DMS153 treated with DMSO at 0.1 percent for 48 hours (cell line): ENCODE results near the gene DNMT3A.

Experiments used
- DNase-seq: peaks from one replicate; lab custom pipeline; 2025; ENCODE audit not compliant: unreplicated experiment; lab: John Stamatoyannopoulos, UW

DNMT3A gene

DNA sequence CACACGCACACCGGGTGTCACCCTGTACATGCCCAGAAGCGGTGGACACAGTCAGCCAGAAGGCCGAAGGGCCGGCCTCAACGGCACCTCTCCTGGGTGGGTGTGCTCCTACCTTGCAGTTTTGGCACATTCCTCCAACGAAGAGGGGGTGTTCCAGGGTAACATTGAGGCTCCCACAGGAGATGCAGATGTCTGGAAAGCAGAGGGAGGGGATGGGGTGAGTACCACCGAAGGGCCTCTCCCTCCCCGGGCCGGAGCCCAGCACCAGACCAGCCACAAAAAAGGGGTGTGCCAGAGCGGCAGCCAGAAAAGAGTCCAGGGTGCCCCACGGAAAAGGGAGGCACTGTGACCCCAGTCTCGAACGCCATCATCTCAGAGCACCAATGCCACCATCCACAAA lies 96.6 kb downstream of the DNMT3A start:
- DNase-seq: no peak

DNA sequence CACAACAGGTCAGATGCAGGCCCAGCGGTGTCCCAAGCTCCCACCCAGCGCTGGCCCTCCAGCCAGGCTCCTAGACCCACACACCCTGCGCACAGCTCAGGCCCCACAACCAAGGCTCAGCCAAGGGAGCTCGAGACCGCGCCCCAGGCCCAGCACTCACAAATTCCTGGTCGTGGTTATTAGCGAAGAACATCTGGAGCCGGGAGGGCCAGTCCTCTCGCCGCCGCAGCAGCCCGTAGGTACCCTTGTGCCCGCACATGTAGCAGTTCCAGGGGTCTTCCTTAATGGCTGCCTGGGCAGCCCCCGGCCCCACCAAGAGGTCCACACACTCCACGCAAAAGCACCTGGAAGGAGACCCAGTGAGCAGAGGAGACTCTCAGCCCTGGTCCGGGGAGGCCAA lies 97.7 kb downstream of the DNMT3A start:
- no peak for DNase-seq

DNA sequence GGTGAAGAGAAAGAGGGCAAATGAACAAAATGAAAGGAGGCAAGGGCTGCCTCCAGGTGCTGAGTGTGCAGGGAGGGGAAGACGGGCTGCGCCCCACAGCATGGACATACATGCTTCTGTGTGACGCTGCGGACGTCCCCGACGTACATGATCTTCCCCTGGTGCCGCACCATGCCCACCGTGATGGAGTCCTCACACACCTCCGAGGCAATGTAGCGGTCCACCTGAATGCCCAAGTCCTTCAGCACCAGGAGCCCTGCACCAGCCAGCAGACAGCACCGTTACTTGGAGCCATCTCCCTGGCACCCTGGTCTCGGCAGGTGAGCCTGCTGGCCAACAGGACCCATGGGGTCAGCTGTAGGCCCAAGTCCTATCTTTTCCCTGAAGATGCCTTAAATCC lies 100.3 kb downstream of the DNMT3A start:
- DNase-seq: no peak

DNA sequence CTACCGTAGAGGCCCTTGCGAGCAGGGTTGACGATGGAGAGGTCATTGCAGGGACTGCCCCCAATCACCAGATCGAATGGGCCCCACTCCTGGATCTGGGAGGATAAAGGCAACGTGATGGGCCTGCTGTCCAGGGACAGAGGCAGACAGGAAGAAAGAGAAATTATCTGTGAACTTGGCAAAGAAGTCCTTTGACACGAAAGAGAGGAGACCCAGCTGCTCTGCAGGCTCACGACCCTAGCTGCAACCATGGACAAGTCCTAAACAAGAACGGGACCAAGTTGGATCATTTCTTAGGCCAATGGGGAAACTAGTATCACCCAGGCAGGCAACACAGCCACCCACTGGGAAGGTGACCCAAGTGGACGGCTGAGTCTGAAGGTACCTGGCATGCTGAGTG lies 101.1 kb downstream of the DNMT3A start:
- no peak for DNase-seq

DNA sequence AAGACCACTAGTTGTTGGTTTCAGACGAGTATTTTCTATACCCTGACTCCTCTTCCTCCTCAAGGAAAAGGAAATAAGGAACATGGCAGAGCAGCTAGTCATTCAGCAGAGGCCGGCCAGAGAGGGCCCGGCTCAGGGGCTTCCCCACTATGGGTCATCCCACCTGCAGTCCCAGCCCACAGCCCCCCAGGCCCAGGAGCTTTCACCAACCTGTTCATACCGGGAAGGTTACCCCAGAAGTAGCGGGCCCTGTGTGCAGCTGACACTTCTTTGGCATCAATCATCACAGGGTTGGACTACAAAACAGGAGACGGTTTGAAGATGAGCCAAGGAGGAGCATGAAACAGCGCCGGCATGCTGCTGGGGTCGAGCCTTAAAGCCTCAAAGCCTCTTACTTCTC lies 102.8 kb downstream of the DNMT3A start:
- no peak for DNase-seq

DNA sequence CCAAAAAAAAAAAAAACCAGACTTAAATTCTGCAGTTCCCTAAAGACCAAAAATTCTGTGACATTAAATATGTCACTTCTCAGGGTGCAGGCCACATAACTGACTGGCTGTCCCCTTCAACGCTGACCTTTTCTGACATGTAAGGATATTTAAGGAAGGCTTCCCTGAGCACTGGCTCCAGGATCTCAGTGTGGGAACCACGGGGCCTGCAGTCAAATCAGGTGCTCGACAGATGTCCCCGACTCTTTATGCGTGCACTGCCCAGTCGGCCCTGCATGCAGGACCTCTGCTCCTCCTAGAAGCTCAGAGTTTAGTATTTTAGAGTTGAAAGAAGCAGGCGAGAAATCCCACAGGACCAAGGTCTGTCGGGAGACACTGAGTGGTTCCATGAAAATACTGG lies 104.0 kb downstream of the DNMT3A start:
- DNase-seq: no peak

DNA sequence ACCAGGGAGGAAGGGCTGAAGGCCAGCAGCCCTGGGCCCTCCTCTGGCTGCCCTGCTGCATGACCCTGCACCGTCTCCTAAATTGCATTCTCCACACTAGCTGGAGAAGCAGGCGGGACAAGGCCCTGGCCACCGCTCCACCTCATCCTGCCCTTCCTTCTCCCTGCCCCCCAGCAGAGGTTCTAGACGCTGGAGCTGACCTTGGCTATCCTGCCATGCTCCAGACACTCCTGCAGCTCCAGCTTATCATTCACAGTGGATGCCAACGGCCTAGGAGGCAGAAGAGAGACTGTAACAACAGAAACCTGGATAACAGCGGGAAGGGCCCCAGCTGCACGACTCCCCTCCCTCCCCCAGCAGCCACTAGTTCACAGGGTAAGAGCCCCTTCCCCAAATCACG lies 105.0 kb downstream of the DNMT3A start:
- no peak for DNase-seq

DNA sequence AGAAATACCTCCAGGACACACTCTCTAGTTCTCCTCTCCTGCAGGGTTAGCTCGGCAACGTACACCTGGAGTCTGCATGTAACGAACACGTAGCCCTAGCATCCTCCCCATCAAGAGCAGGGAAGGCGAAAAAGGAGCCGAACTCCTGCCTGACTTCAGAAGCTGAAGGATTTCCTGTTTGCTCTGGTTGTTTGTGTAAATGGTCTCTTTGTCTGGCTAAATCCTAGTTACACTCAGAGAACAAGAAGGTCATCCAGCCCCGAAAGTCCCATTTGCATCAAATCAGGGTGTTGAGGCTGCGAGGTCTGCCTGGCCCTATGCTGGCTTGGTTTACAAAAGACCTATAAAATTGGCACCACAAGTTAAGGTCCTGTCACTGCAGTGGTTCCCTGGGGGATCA lies 107.0 kb downstream of the DNMT3A start:
- peak; percentile 55 for DNase-seq

DNA sequence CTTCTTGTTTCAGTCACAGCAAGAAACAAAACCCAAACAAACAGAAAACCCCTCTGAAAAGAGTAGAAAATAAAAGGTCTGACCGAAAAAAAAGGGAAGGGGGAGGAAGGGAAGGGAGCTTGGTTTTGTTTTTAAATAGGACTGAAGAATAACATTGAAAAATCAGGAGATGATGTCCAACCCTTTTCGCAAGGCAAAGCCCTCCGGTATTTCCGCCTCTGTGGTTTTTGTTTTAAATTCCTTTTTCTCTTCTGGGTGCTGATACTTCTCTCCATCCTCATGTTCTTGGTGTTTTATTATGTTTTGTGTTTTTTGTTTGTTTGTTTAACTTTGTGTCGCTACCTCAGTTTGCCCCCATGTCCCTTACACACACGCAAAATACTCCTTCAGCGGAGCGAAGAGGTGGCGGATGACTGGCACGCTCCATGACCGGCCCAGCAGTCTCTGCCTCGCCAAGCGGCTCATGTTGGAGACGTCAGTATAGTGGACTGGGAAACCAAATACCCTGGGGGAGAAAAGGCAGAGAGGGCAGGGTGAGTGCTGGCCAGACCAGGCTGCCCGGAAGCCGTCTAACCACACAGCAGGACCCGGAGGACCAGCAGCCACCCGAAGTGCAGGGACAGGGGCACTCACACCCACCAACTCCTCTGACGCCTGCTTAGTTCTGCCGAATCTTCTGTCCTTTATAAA lies 107.7 kb downstream of the DNMT3A start:
- no peak for DNase-seq

DNA sequence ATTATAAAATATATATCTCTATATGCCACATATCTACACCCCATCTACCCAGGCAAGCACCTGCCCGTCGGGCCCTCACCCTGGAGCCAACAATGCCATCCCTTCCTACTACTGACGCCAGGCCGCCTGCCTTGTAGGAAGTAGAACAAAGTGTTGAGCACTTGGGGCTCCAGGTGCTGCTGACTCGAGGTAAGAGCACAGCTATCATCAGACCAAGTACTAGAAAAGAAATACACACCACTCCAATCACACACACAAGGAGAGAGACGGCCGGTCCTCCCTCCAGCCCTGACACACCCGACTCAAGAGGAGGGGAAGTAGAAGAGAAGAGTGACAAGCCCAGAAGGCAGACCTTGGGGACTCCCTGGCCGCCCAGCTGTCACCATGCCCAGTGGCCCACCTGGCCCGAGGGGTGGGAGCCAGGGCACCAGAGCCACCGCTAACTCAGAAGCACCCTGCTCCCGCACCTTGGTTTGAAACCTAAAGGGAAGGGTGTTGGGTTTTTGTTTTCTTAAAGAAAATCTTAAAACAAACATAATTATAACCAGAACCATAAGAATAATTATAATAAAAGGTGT lies 109.4 kb downstream of the DNMT3A start:
- DNase-seq: no peak

DNA sequence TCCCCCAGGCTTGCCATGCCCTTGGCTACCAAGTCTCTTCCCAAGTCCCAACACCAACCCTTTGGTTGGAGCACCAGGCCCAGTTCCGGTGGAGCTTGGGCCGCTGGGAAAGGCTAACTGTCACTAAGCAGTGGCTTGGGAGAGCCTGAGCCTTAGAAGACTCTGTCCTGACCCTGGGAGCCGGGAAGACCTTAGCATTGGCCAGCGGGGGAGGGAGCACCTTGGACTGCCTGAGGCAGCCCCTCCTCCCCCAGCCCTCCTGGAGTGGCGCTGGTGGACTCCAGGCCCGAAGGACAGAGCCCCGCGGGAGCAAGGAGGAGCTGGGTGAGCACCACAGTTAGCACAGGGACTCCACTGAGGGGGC lies 110.8 kb downstream of the DNMT3A start:
- DNase-seq: no peak

DNA sequence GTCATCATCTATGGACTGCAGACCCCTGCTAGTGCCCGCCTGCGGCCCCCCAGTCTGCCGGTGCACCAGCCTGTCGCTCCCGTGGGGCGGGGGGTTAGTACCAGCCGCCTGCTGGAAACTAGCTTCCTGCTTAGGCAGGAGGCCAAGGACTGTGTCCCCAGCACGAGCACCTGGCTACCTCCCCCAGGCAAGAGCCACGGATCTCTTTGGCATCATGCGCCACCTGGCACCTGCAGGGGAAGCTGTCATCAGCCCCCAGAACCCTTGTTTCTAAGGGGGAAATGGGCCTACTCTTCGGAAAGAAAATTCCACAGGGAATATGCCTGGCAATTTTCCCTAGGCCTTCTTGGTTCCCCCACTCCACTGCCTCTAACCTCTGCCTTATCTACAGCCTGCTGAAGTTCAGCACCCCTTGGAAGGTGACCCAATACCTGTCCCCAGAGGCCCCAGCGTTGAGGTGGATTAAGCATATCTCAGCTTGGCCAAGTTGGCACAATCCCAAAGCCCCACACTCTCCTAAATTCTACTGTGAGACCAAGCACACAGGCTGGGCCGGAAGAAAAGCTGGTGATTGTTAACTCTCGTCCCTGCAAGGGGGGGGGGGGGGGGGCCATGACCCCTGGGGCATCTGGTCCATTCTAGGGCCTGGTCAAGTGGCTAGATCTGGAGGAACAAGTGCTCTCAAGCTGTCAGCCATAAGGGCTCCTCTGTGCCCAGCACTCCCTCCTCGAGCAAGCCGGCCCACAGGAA lies 111.4 kb downstream of the DNMT3A start:
- DNase-seq: peak; percentile 19

DNA sequence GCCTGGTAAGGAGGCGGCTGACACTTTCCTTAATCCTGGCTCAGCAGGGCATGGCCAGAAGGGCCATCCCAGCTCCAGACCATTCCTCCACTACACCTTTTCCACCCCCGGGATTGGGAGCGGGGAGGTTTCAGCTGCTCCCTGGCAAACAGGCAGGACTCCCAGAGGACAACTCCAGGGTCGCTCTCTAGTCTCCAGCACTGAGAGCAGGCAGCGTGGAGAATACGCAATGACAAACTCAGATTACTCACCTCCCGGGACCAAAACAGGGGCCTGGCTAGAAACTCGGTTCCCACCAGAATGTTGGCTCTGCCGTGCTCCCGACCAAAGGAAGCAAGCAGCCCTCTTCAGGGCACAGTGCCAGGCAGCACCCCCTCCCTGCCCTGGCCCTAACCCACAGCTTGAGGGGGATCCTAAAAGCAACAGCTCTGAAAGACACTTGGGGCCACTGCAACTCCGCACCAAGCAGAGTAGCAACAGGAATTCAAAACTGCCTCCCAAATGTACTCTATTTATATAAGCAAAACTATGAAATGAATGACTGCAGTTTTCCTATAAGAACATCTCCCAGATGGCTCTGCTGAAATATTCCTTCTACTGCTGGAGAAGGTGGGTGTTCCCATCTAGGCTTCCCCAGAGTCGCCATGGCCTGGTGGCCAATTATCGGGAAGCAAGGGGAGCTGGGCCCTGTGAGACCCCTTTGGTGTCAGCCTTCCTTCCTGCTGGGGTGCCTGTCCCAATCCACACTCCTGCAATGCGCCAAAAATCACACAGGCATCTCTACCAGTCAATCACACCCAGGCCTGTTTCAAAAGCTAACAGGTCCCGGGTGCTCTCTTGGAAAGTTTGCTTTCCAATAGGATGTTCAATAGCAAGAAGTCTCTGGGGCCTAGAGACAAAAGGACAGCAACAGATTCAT lies 112.2 kb downstream of the DNMT3A start:
- no peak for DNase-seq

DNA sequence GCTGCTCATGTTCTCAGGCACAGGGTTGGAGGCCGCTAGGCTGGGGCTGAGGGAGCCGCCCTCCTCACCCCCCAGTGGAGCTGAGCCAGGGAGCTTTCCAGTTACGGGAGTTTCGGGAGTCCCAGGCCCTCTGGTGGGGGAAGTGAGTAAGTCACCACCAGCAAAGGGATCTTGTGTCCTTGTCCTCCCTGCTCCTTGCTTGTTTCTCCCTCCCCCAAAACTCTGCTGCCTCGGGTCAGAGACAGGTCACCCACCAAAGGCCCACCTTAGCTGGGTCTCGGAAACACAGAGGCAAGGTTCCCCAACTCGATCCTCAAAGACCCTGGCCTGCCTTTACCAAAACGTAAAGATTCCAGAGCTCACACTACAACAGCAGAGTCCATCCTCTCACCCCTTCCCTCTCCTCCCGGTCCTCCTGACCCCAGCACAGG lies 112.9 kb downstream of the DNMT3A start:
- peak; percentile 41 for DNase-seq

DNA sequence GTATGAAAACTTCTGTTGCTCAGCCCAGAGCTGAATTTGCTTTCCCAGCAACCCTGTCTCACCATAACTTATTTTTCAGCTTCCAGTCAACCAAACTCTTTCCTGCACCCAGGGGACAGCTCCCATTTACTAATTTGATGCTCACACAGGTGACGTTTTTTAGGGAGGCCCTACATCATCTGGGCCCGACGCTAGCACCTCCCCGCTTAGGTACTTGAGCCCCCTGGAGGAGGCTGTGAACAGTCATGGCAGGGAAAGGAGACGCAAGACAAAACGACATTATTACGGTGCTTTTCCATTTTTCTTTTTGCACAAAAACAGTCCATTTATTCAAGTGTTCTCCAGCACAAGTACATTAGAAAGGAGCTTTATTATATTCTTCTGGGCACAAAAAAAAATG lies 114.1 kb downstream of the DNMT3A start:
- DNase-seq: no peak

DNA sequence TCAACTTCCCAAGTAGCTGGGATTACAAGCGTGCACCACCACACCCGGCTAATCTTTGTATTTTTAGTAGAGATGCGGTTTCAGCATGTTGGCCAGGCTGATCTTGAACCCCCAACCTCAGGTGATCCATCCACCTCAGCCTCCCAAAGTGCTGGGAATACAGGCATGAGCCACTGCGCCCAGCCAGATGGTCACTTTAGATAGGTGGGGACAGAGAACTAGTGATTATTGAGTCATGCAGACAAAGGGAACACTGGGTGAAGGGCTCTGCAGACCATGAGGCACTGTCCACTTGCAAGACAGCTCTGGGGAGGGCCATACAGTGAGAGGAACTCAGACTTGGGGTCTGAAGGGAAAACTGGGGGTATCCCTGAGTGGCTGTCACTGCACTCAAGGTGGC lies 114.9 kb downstream of the DNMT3A start:
- DNase-seq: no peak

DNA sequence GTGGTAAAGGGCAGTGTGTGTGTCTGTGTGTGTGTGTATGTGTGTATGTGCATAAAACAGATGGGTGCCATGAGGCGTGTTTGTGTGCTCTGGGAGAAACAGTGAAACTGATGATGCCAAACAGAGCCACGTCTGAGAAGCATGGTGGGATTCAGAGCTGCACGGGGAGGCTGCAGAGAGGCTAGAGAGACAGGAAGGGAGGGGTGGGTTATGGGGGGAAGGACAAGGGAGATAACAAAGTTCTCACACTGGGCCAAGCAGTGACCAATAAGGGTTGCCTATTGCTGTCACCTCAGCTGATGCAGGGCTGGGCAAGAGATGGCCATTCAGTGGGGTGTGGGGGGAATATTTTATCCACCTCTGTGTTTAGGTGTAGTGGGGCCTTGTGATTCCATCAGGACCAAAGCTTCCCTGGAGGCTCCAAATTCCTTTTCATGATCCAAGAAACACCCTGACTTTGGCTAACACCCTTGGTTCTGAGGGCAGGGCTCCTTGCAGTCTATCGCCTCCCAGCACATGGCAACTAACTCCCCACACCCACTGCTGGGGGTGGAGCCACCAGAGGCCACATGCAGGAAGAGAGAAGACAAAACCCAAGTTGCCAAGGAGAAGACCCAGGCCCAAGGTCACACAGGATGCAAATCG lies 119.1 kb downstream of the DNMT3A start:
- no peak for DNase-seq

DNA sequence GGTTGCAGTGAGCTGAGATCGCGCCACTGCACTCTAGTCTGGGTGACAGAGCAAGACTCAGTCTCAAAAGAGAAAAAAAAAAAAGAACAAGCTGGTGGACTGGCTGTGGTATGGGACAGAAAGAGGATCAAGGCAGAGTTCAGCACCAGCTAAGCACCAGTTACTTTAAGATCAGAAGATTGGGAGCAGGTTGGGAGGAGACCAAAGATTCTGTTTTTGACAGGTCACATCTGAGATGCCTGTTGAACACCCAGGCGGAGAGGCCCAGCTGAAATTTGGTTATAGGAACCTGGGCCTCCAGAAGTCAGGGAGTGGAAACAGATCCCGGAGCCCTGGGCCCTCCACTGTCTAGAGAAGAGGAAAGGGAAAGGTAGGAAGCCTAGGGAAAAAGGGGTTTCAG lies 120.1 kb downstream of the DNMT3A start:
- DNase-seq: no peak

DNA sequence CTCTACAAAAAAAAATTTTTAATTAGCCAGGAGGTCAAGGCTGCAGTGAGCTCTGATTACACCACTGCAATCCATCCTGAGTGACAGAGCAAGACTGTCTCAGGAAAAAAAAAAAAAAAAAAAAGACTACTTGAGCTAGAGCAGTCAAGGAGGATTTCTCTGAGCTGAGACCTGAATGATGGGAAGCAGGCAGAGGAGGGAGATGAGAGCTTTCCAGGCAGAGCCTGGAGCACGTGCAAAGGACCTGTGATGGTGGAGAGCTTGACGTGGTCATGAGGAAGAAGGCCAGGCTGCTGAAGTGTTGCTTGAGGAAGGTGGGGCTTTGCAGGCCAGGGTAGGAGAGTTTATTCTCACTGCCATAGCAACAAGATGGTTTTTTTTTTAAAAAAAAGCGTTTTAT lies 121.4 kb downstream of the DNMT3A start:
- no peak for DNase-seq

DNA sequence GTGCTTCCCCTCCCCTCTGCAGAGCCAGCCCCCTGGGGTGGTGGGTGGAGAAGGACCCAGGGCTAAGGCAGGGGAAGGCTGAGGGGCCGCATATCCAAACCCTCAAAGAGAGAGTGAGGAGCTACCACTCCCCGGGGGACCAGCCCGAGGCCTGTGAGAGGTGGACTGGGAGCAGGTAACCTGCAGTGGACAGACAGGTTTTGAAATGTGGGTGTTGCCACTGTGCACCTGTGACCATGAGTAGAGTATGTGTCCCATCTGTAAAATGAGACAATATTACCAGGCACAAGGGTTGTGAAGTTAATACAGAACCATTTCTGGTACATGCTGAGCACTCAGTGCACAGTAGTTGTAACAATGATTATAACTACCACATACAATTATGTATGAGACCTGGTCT lies 122.1 kb downstream of the DNMT3A start:
- no peak for DNase-seq

DNA sequence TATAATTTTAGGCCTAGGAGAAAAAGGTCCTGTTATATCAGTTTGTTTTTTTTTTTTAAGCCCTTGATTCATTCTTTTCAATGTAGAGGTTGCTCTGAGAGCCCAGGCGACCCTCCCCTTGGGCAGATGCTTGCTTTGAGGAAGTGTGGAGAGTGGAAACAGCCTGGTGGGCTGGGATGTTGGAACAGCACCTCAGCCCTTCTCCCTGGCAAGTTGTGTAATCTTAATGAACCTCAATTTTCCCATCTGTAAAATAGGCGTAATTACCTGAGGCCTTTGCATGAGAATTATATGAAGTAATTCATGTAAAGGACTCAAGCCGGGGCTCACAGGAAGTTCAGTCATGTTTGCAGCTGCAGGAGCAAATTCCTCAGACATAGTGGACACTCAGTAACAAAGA lies 123.6 kb downstream of the DNMT3A start:
- DNase-seq: no peak
